Measurements from ENCODE around the gene RPUSD1. TPM values are rescaled to one million over a fixed set of nuclear protein-coding genes. Genes with fewer than 3 reads are reported as not detected.

The RPUSD1 gene
- total RNA-seq, 1 donor from 2014 or later = 24.3 TPM

GRCh38 chr16:798666-799065, 10.5 kb upstream of the RPUSD1 start:
- Mint-ChIP-seq H3K27ac (ENCODE audit: unreplicated experiment) (no peak overlapping the region), H3K36me3 (ENCODE audit: unreplicated experiment) (no peaks in the 10 kb centered on the region), H3K4me3 (ENCODE audit: unreplicated experiment) (no peak overlapping the region), H3K4me1 (ENCODE audit: unreplicated experiment) (no peaks in the 10 kb centered on the region), H3K9me3 (ENCODE audit: unreplicated experiment) (no peaks in the 10 kb centered on the region), H3K27me3 (ENCODE audit: unreplicated experiment) (no peaks in the 10 kb centered on the region)
- TF ChIP-seq CTCF (IDR thresholded peaks at IDR 0.05) = no peak
- no peak for DNase-seq (ENCODE audit: extremely low spot score, unreplicated experiment)

GRCh38 chr16:797686-798085, 9.5 kb upstream of the RPUSD1 start:
- Mint-ChIP-seq H3K27ac (ENCODE audit: unreplicated experiment) (no peak overlapping the region), H3K36me3 (ENCODE audit: unreplicated experiment) (no peaks in the 10 kb centered on the region), H3K9me3 (ENCODE audit: unreplicated experiment) (no peaks in the 10 kb centered on the region), H3K4me3 (ENCODE audit: unreplicated experiment) (no peak overlapping the region), H3K27me3 (ENCODE audit: unreplicated experiment) (no peaks in the 10 kb centered on the region), H3K4me1 (ENCODE audit: unreplicated experiment) (no peaks in the 10 kb centered on the region)
- no peak for TF ChIP-seq CTCF (IDR thresholded peaks at IDR 0.05)
- DNase-seq (ENCODE audit: extremely low spot score, unreplicated experiment) = no peak

- no peaks in the 10 kb centered on the region for H3K27me3 Mint-ChIP-seq (ENCODE audit: unreplicated experiment)
- no peaks in the 10 kb centered on the region for H3K36me3 Mint-ChIP-seq (ENCODE audit: unreplicated experiment)
- no peak for TF ChIP-seq CTCF (IDR thresholded peaks at IDR 0.05)
- H3K9me3 Mint-ChIP-seq (ENCODE audit: unreplicated experiment) = no peaks in the 10 kb centered on the region
- H3K4me3 Mint-ChIP-seq (ENCODE audit: unreplicated experiment) = no peak overlapping the region
- H3K27ac Mint-ChIP-seq (ENCODE audit: unreplicated experiment) = no peak overlapping the region
- no peaks in the 10 kb centered on the region for H3K4me1 Mint-ChIP-seq (ENCODE audit: unreplicated experiment)
- DNase-seq (ENCODE audit: extremely low spot score, unreplicated experiment) = no peak
These were observed 8.9 kb upstream of the RPUSD1 start for GRCh38 chr16:797120-797420.

- no peaks in the 10 kb centered on the region for H3K9me3 Mint-ChIP-seq (ENCODE audit: unreplicated experiment)
- no peak overlapping the region for H3K27ac Mint-ChIP-seq (ENCODE audit: unreplicated experiment)
- no peak for DNase-seq (ENCODE audit: extremely low spot score, unreplicated experiment)
- H3K27me3 Mint-ChIP-seq (ENCODE audit: unreplicated experiment) = no peaks in the 10 kb centered on the region
- no peak for TF ChIP-seq CTCF (IDR thresholded peaks at IDR 0.05)
- H3K4me3 Mint-ChIP-seq (ENCODE audit: unreplicated experiment) = no peak overlapping the region
- H3K36me3 Mint-ChIP-seq (ENCODE audit: unreplicated experiment) = peaks cover 2% of the 10 kb centered on the region
- no peaks in the 10 kb centered on the region for H3K4me1 Mint-ChIP-seq (ENCODE audit: unreplicated experiment)
These were observed 8.3 kb upstream of the RPUSD1 start for GRCh38 chr16:796296-797119.

GRCh38 chr16:795580-796229, 7.5 kb upstream of the RPUSD1 start:
- Mint-ChIP-seq H3K27ac (ENCODE audit: unreplicated experiment) (no peak overlapping the region), H3K27me3 (ENCODE audit: unreplicated experiment) (no peaks in the 10 kb centered on the region), H3K9me3 (ENCODE audit: unreplicated experiment) (no peaks in the 10 kb centered on the region), H3K4me3 (ENCODE audit: unreplicated experiment) (no peak overlapping the region), H3K4me1 (ENCODE audit: unreplicated experiment) (no peaks in the 10 kb centered on the region), H3K36me3 (ENCODE audit: unreplicated experiment) (peaks cover 8% of the 10 kb centered on the region)
- no peak for TF ChIP-seq CTCF (IDR thresholded peaks at IDR 0.05)
- DNase-seq (ENCODE audit: extremely low spot score, unreplicated experiment) = no peak
